Caco-2 (cell line): ENCODE data around the gene TLK1. TPM values are rescaled to one million over a fixed set of nuclear protein-coding genes. Genes with fewer than 3 reads are reported as not detected.

Experiments
- BruUV-seq: library from RNA; stranded (reverse); fragments of 400-500 nt; replicated peaks from 2 replicates; lab custom pipeline; 2021; lab: Mats Ljungman, UMichigan
- CTCF ChIA-PET: fragments of 300-600 bp; sonication (Branson Sonifier 250); formaldehyde crosslinking; loops from one replicate; lab custom pipeline; 2022; ENCODE audit warnings: antibody characterized with exemption; lab: Charles Lee
- POLR2A ChIA-PET: fragments of 300-600 bp; sonication (Branson Sonifier 250); formaldehyde crosslinking; loops from one replicate; lab custom pipeline; 2022; ENCODE audit warnings: antibody characterized with exemption; lab: Charles Lee
- DNase-seq, 2 experiments: peaks; one replicate each; pipeline versions ENCODE4 v3.0.0 to v3.0.0-alpha.2; 2020 to 2022
- H3K27me3 ChIP-seq: replicated peaks from 2 replicates; pipeline ENCODE4 v1.6.0; 2011; ENCODE audit warnings: low read length; ENCODE audit not compliant: control insufficient read depth, insufficient read depth
- H3K36me3 ChIP-seq: 2 replicates; pipeline ENCODE4 v1.5.1; 2011; ENCODE audit warnings: low read length; ENCODE audit not compliant: control insufficient read depth, insufficient read depth
- H3K4me1 ChIP-seq: fragments of 250-450 bp; sonication (Bioruptor Pico); 2 replicates; pipeline ENCODE4 v1.5.1; 2020; ENCODE audit warnings: mild to moderate bottlenecking
- H3K4me3 ChIP-seq: 2 replicates; pipeline ENCODE4 v1.5.1; 2011; ENCODE audit warnings: low read depth, mild to moderate bottlenecking, control low read depth, low read length
- H3K9me3 ChIP-seq: fragments of 250-450 bp; sonication (Bioruptor Pico); 2 replicates; pipeline ENCODE4 v1.5.1; 2020; ENCODE audit warnings: mild to moderate bottlenecking, moderate library complexity
- H3K27ac Mint-ChIP-seq: one replicate; pipeline ENCODE4 v1.8.0; 2022; ENCODE audit warnings: mixed read lengths; ENCODE audit not compliant: unreplicated experiment
- H3K27me3 Mint-ChIP-seq: one replicate; pipeline ENCODE4 v1.8.0; 2022; ENCODE audit warnings: mixed read lengths; ENCODE audit not compliant: insufficient read depth, unreplicated experiment
- H3K36me3 Mint-ChIP-seq: one replicate; pipeline ENCODE4 v1.8.0; 2022; ENCODE audit warnings: mild to moderate bottlenecking, mixed read lengths; ENCODE audit not compliant: insufficient read depth, unreplicated experiment
- H3K4me1 Mint-ChIP-seq: one replicate; pipeline ENCODE4 v1.8.0; 2022; ENCODE audit warnings: low read depth, mixed read lengths; ENCODE audit not compliant: unreplicated experiment
- H3K4me3 Mint-ChIP-seq: one replicate; pipeline ENCODE4 v1.8.0; 2022; ENCODE audit warnings: mild to moderate bottlenecking, moderate library complexity, mixed read lengths; ENCODE audit not compliant: unreplicated experiment
- H3K9me3 Mint-ChIP-seq: one replicate; pipeline ENCODE4 v1.8.0; 2022; ENCODE audit warnings: mixed read lengths; ENCODE audit not compliant: unreplicated experiment
- intact Hi-C: fragments of 100-400 bp; cut with micrococcal nuclease; formaldehyde crosslinking; loops from one replicate; pipeline ENCODE4 v1.10.0; 2022; ENCODE audit not compliant: unreplicated experiment
- total RNA-seq: library from RNA; stranded (reverse); gene quantifications from 2 replicates; pipeline ENCODE4 v1.2.3, GENCODE V29; 2022
- TF ChIP-seq, protein P1 (sequence below), 2 experiments: fragments of 200-600 bp in 1 of 2; IDR thresholded peaks; 1 replicate in 1 of 2; 2 replicates in 1 of 2; pipeline versions ENCODE4 v1.5.1 to v1.8.0; 2011 to 2022; ENCODE audit warnings: antibody characterized with exemption in 1 of 2, control low read depth in 1 of 2, inconsistent platforms in 1 of 2, low read depth in 1 of 2, low read length in 1 of 2, mild to moderate bottlenecking in 1 of 2, moderate library complexity in 1 of 2; ENCODE audit not compliant: insufficient read depth in 1 of 2, severe bottlenecking in 1 of 2, unreplicated experiment in 1 of 2

TLK1 gene
- total RNA-seq, 1 experiment from 2014 or later = 85.1 TPM

DNA sequence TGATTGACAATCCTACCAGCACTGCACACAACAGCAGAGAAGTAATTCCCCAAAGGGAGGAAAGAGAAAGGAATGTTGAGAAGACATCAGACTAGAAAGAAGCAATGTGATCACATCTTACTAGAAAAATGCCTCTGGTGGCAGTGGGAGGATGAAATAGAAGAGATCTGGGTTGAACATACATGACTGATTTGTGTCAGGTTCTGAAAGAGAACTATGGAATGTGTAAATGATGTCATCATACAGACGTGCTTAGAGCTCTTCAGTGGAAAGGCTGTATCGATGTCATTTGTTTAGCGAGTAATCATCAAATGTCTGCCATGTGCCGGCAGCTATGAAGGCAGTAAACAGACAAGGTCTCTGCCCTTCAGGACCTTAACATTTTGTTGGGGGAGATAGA, 206.8 kb downstream of the TLK1 start:
- H3K27me3 Mint-ChIP-seq = no peaks in the 10 kb centered on the region
- CTCF ChIA-PET = interaction anchor here (0.6 to 1.2 kb wide), 2 partner anchors 25 to 265 kb away, joined by 3 to 6 read pairs; partner anchors contain the start of gene GORASP2
- no peak overlapping the region for H3K4me3 Mint-ChIP-seq
- no peak overlapping the region for H3K27ac Mint-ChIP-seq
- no peaks in the 10 kb centered on the region for H3K9me3 Mint-ChIP-seq
- BruUV-seq = no TSS peak
- no peak overlapping the region for H3K4me3 ChIP-seq
- H3K4me1 Mint-ChIP-seq = peaks cover 6% of the 10 kb centered on the region
- intact Hi-C loops = no loop called here
- DNase-seq = no peak
- peaks cover 97% of the 10 kb centered on the region for H3K36me3 Mint-ChIP-seq
- H3K4me1 ChIP-seq = no peaks in the 10 kb centered on the region
- H3K27me3 ChIP-seq = no peaks in the 10 kb centered on the region
- POLR2A ChIA-PET = no interaction called here
- TF ChIP-seq, protein P1, sequence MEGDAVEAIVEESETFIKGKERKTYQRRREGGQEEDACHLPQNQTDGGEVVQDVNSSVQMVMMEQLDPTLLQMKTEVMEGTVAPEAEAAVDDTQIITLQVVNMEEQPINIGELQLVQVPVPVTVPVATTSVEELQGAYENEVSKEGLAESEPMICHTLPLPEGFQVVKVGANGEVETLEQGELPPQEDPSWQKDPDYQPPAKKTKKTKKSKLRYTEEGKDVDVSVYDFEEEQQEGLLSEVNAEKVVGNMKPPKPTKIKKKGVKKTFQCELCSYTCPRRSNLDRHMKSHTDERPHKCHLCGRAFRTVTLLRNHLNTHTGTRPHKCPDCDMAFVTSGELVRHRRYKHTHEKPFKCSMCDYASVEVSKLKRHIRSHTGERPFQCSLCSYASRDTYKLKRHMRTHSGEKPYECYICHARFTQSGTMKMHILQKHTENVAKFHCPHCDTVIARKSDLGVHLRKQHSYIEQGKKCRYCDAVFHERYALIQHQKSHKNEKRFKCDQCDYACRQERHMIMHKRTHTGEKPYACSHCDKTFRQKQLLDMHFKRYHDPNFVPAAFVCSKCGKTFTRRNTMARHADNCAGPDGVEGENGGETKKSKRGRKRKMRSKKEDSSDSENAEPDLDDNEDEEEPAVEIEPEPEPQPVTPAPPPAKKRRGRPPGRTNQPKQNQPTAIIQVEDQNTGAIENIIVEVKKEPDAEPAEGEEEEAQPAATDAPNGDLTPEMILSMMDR (IDR thresholded peaks at IDR 0.05; ENCODE audit: insufficient read depth in 1 of 2, low read depth in 1 of 2, low read length in 1 of 2, severe bottlenecking in 1 of 2, unreplicated experiment in 1 of 2) = no peak
- peaks cover 9% of the 10 kb centered on the region for H3K36me3 ChIP-seq
- no peaks in the 10 kb centered on the region for H3K9me3 ChIP-seq

DNA sequence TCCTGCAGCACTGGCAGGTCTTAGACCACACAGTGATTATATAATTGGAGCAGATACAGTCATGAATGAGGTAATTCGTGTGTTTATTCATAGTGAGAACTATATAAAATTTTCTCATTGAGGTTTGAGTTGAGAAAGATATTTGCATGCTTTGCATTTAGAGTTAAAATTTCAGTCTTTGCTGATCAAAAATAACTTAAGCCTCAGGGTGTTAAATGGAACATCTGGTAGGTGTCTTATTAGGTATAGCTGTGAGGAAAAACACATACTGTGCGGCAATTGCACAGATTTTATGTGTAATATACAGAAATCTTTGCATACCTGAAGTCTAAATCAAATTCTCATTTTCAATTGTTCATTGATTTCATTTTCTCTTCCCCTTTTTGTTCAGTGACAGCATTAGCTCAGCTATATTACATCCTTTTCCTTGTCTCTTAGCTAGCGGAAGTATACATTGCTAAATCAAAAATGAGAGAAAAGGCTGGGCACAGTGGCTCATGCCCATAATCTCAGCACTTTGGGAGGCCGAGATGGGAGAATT, 210.4 kb downstream of the TLK1 start:
- peaks cover 13% of the 10 kb centered on the region for H3K4me1 Mint-ChIP-seq
- no TSS peak for BruUV-seq
- POLR2A ChIA-PET = no interaction called here
- TF ChIP-seq, protein P1 (IDR thresholded peaks at IDR 0.05; ENCODE audit: insufficient read depth in 1 of 2, low read depth in 1 of 2, low read length in 1 of 2, severe bottlenecking in 1 of 2, unreplicated experiment in 1 of 2) = no peak
- Histone ChIP-seq H3K4me1 (no peaks in the 10 kb centered on the region), H3K27me3 (no peaks in the 10 kb centered on the region), H3K9me3 (no peaks in the 10 kb centered on the region), H3K4me3 (no peak overlapping the region), H3K36me3 (peaks cover 7% of the 10 kb centered on the region)
- no peaks in the 10 kb centered on the region for H3K27me3 Mint-ChIP-seq
- DNase-seq = no peak
- CTCF ChIA-PET = no interaction called here
- H3K36me3 Mint-ChIP-seq = peaks cover 71% of the 10 kb centered on the region
- H3K27ac Mint-ChIP-seq = no peak overlapping the region
- no peak overlapping the region for H3K4me3 Mint-ChIP-seq
- H3K9me3 Mint-ChIP-seq = no peaks in the 10 kb centered on the region
- intact Hi-C loops = no loop called here

DNA sequence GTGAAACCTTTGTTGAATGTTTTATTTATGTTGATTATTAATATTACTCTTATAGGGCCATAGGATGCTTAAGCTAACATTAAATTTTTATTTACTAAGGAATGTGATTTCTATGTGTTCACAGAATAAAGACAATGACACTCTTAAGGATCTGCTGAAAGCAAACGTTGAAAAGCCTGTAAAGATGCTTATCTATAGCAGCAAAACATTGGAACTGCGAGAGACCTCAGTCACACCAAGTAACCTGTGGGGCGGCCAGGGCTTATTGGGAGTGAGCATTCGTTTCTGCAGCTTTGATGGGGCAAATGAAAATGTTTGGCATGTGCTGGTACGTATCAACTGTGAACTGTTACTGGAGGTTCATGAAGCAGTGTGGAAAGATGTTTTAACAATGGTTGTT, 211.3 kb downstream of the TLK1 start:
- intact Hi-C loops = no loop called here
- Mint-ChIP-seq H3K9me3 (no peaks in the 10 kb centered on the region), H3K36me3 (peaks cover 69% of the 10 kb centered on the region), H3K4me1 (peaks cover 13% of the 10 kb centered on the region), H3K27me3 (no peaks in the 10 kb centered on the region), H3K27ac (no peak overlapping the region), H3K4me3 (no peak overlapping the region)
- H3K4me1 ChIP-seq = no peaks in the 10 kb centered on the region
- H3K9me3 ChIP-seq = no peaks in the 10 kb centered on the region
- H3K36me3 ChIP-seq = peaks cover 7% of the 10 kb centered on the region
- POLR2A ChIA-PET = no interaction called here
- CTCF ChIA-PET = no interaction called here
- no peaks in the 10 kb centered on the region for H3K27me3 ChIP-seq
- TF ChIP-seq, protein P1 (IDR thresholded peaks at IDR 0.05; ENCODE audit: insufficient read depth in 1 of 2, low read depth in 1 of 2, low read length in 1 of 2, severe bottlenecking in 1 of 2, unreplicated experiment in 1 of 2) = no peak
- no TSS peak for BruUV-seq
- DNase-seq = no peak
- no peak overlapping the region for H3K4me3 ChIP-seq
